ENCODE data around the gene IAH1. TPM values are rescaled to one million over a fixed set of nuclear protein-coding genes. Genes with fewer than 3 reads are reported as not detected.
A peak's percentile ranks its signal among the peaks of the same experiment; 100 is the strongest.

The IAH1 gene
- total RNA-seq, 2 donors from 2014 or later: 46.1 to 47.2 TPM

DNA sequence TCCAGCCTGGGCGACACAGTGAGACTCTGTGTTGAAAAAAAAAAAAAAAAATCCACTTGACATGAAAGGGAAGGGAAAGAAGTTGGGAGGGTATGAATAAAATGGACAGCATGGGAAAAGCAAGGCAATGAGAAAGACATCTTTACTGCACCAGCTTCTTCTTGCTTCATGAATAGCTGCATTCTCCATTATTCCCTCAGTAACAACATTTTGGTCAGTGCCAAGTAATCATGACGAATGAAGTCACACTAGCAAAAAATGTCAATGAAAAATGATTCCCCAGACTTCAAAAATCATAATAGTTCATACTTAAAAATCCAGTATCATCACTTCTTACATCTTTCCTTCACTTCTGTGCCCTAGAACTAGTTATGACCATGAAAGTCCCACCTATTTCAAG lies 50.9 kb downstream of the IAH1 start:
- Mint-ChIP-seq H3K27ac (no peak overlapping the region), H3K4me1 (ENCODE audit: low read depth in 2 of 2) (peaks cover 6 to 9% of the 10 kb centered on the region in 2 donors)
- no peak for DNase-seq (ENCODE audit: low spot score)

GRCh38 chr2:9527995-9528787 lies 53.8 kb downstream of the IAH1 start:
- no peak for DNase-seq (ENCODE audit: low spot score)

More for the DNA sequence above, 50.9 kb downstream of the IAH1 start:
- Mint-ChIP-seq H3K4me3 (no peak overlapping the region), H3K9me3 (no peaks in the 10 kb centered on the region), H3K36me3 (peaks cover 33% of the 10 kb centered on the region), H3K27me3 (no peaks in the 10 kb centered on the region)
- no peak for ATAC-seq

GRCh38 chr2:9532421-9532820 lies 58.1 kb downstream of the IAH1 start:
- DNase-seq (ENCODE audit: low spot score): no peak
- Mint-ChIP-seq H3K36me3 (peaks cover 5% of the 10 kb centered on the region), H3K27me3 (no peaks in the 10 kb centered on the region)

More at GRCh38 chr2:9527995-9528787, 53.8 kb downstream of the IAH1 start:
- Mint-ChIP-seq H3K27me3 (no peaks in the 10 kb centered on the region), H3K4me1 (ENCODE audit: low read depth in 2 of 2) (peaks cover 6 to 9% of the 10 kb centered on the region in 2 donors), H3K4me3 (no peak overlapping the region), H3K9me3 (no peaks in the 10 kb centered on the region), H3K36me3 (peaks cover 26% of the 10 kb centered on the region), H3K27ac (peak overlapping the region in 1 of 2 donors; percentile 43)
- no peak for ATAC-seq

DNA sequence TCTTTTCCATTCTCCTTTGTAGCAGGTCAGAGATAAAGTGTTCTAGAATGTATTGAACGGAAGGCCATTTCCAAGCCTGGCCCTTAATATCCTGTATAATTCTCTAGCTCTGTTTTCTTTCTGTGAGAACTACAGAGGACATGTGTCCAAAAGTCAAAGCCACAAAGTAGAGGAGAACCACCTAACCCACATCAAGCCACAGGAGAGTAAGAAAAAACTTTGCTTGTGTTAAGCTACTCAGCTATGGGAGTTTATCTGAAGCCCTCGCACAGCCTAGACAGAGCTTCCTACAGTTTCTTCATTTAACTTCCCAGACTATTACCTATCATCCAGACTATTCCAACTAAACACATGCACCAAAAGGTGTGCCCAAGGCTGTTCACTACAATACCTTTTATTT lies 59.3 kb downstream of the IAH1 start:
- Mint-ChIP-seq H3K27me3 (no peaks in the 10 kb centered on the region), H3K4me1 (ENCODE audit: low read depth in 2 of 2) (peaks cover 22 to 27% of the 10 kb centered on the region in 2 donors), H3K36me3 (no peaks in the 10 kb centered on the region), H3K9me3 (no peaks in the 10 kb centered on the region), H3K4me3 (no peak overlapping the region), H3K27ac (no peak overlapping the region)
- no peak for DNase-seq (ENCODE audit: low spot score)
- no peak for ATAC-seq

More at GRCh38 chr2:9532421-9532820, 58.1 kb downstream of the IAH1 start:
- ATAC-seq: no peak
- Mint-ChIP-seq H3K27ac (no peak overlapping the region), H3K4me1 (ENCODE audit: low read depth in 2 of 2) (peaks cover 20 to 27% of the 10 kb centered on the region in 2 donors), H3K4me3 (no peak overlapping the region), H3K9me3 (no peaks in the 10 kb centered on the region)

DNA sequence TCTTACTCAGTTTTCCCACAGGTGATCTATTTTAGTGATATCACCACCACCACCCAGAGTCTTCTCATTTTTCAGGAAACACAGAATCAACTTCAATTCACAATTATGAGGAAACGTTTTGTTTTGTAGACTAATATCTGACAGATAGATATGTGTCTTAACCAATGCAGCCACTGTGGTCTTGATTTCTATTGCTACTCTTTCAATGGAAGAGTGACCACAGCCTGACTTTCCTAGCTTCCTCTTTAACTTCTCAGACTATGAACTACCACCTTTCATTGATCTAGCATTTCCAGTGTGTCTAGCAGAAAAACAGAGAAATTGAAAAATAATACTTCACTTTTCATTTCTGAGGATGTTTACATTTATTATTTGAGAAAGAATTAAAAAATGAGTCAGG lies 60.8 kb downstream of the IAH1 start:
- Mint-ChIP-seq H3K9me3 (no peaks in the 10 kb centered on the region), H3K4me1 (ENCODE audit: low read depth in 2 of 2) (peaks cover 30 to 31% of the 10 kb centered on the region in 2 donors), H3K27ac (peak overlapping the region; percentile 12 to 14), H3K36me3 (no peaks in the 10 kb centered on the region), H3K27me3 (no peaks in the 10 kb centered on the region), H3K4me3 (no peak overlapping the region)
- no peak for ATAC-seq
- no peak for DNase-seq (ENCODE audit: low spot score)

GRCh38 chr2:9536504-9536903 lies 62.2 kb downstream of the IAH1 start:
- Mint-ChIP-seq H3K36me3 (no peaks in the 10 kb centered on the region), H3K27me3 (no peaks in the 10 kb centered on the region), H3K4me3 (no peak overlapping the region), H3K9me3 (no peaks in the 10 kb centered on the region), H3K27ac (peak overlapping the region; percentile 6 to 69), H3K4me1 (ENCODE audit: low read depth in 2 of 2) (peaks cover 34 to 35% of the 10 kb centered on the region in 2 donors)
- ATAC-seq (no peak), DNase-seq (ENCODE audit: low spot score) (no peak)

DNA sequence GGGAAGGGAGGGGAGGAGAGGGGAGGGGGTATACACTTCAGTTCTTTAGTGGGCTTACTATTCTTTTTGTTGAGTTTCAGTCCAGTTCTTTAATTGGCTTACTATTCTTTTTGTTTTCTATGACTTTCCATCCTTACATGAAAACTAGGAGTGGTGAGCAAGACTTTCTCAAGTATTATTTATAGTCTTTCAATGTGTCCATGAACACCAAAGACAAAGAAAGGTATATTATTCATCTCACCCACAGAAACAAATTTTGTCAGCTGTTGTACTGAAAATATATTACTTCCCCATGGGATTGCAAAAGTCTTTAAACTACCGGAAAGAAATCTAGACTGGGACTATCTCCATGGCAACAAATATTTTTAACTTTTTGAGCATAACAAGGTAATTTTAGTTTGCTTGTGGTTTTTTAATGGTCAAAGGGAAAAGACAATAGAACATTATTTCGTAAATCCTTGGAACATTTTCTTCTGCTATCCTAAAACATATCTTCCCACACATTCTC lies 63.7 kb downstream of the IAH1 start:
- ATAC-seq (no peak), DNase-seq (ENCODE audit: low spot score) (no peak)
- Mint-ChIP-seq H3K4me1 (ENCODE audit: low read depth in 2 of 2) (peaks cover 35% of the 10 kb centered on the region in 2 donors), H3K27me3 (no peaks in the 10 kb centered on the region), H3K27ac (peak overlapping the region in 1 of 2 donors; percentile 69), H3K36me3 (no peaks in the 10 kb centered on the region), H3K9me3 (no peaks in the 10 kb centered on the region), H3K4me3 (no peak overlapping the region)

Other genes with a start within 250 kb of the IAH1 start
- 100 to 1,000 TPM; 132 to 167 TPM for gene ITGB1BP1, start 51.0 kb upstream of the IAH1 start, total RNA-seq
- 10 to 100 TPM; 46.6 to 58.4 TPM for gene CPSF3, start 50.9 kb upstream of the IAH1 start, total RNA-seq
- 10 to 100 TPM; 62.1 to 85.1 TPM for gene ADAM17, start 81.3 kb downstream of the IAH1 start, total RNA-seq
- gene YWHAQ, start 156.4 kb downstream of the IAH1 start, total RNA-seq: 100 to 1,000 TPM; 221 to 318 TPM